H9 (cell line): ENCODE data around the gene SLC25A25. TPM values are rescaled to one million over a fixed set of nuclear protein-coding genes. Genes with fewer than 3 reads are reported as not detected.

Experiments used
- DNase-seq: peaks from one replicate; pipeline ENCODE4 v3.0.0-alpha.2; 2017
- H2AFZ ChIP-seq: one replicate; pipeline ENCODE4 v1.6.1; 2013; ENCODE audit warnings: mild to moderate bottlenecking, low read length, control low read depth, moderate library complexity
- H2AK5ac ChIP-seq: 2 replicates; pipeline ENCODE4 v1.6.1; 2013; ENCODE audit warnings: low read length, control low read depth, mixed read lengths; ENCODE audit not compliant: insufficient read length
- H2BK120ac ChIP-seq: one replicate; pipeline ENCODE4 v1.6.1; 2013; ENCODE audit warnings: low read depth, mild to moderate bottlenecking, low read length, control low read depth, inconsistent platforms; ENCODE audit not compliant: poor library complexity, severe bottlenecking
- H2BK12ac ChIP-seq: 2 replicates; pipeline ENCODE4 v1.6.1; 2013; ENCODE audit warnings: low read length, control low read depth, mixed read lengths, low read depth; ENCODE audit not compliant: insufficient read length
- H2BK15ac ChIP-seq: 2 replicates; pipeline ENCODE4 v1.6.1; 2013; ENCODE audit warnings: low read depth, low read length, control low read depth
- H2BK20ac ChIP-seq: one replicate; pipeline ENCODE4 v1.6.1; 2013; ENCODE audit warnings: low read depth, mild to moderate bottlenecking, low read length, control low read depth, inconsistent platforms; ENCODE audit not compliant: poor library complexity, severe bottlenecking
- H2BK5ac ChIP-seq: 2 replicates; pipeline ENCODE4 v1.6.1; 2013; ENCODE audit warnings: low read length, control low read depth, mixed read lengths; ENCODE audit not compliant: insufficient read length
- H3K14ac ChIP-seq: 2 replicates; pipeline ENCODE4 v1.6.1; 2013; ENCODE audit warnings: low read length, control low read depth; ENCODE audit not compliant: insufficient read depth
- H3K18ac ChIP-seq: 2 replicates; pipeline ENCODE4 v1.6.1; 2013; ENCODE audit warnings: low read depth, mild to moderate bottlenecking, mixed read lengths, low read length, control low read depth; ENCODE audit not compliant: insufficient read length
- H3K23ac ChIP-seq: 2 replicates; pipeline ENCODE4 v1.6.1; 2013; ENCODE audit warnings: low read length, control low read depth, mixed read lengths, low read depth; ENCODE audit not compliant: insufficient read length
- H3K23me2 ChIP-seq: 2 replicates; pipeline ENCODE4 v1.6.1; 2013; ENCODE audit warnings: low read depth, mild to moderate bottlenecking, mixed read lengths, low read length, control low read depth; ENCODE audit not compliant: insufficient read length, poor library complexity, severe bottlenecking
- H3K27ac ChIP-seq: 2 replicates; pipeline ENCODE4 v1.5.1; 2013; ENCODE audit warnings: low read length, control low read depth, mixed read lengths, low read depth; ENCODE audit not compliant: insufficient read length
- H3K27me3 ChIP-seq: 2 replicates; pipeline ENCODE4 v1.6.1; 2013; ENCODE audit warnings: low read length, control low read depth, inconsistent platforms; ENCODE audit not compliant: insufficient read depth
- H3K4ac ChIP-seq: 2 replicates; pipeline ENCODE4 v1.6.1; 2013; ENCODE audit warnings: low read depth, mild to moderate bottlenecking, control low read depth, inconsistent platforms, low read length, moderate library complexity
- H3K4me1 ChIP-seq: 2 replicates; pipeline ENCODE4 v1.6.1; 2013; ENCODE audit warnings: low read length, control low read depth, inconsistent platforms; ENCODE audit not compliant: insufficient read depth
- H3K4me2 ChIP-seq: 2 replicates; pipeline ENCODE4 v1.6.1; 2013; ENCODE audit warnings: low read length, control low read depth, mixed read lengths; ENCODE audit not compliant: insufficient read length, insufficient read depth
- H3K56ac ChIP-seq: 2 replicates; pipeline ENCODE4 v1.6.1; 2013; ENCODE audit warnings: low read depth, mild to moderate bottlenecking, mixed read lengths, low read length, control low read depth; ENCODE audit not compliant: insufficient read length
- H3K79me1 ChIP-seq: 2 replicates; pipeline ENCODE4 v1.6.1; 2013; ENCODE audit warnings: low read depth, mild to moderate bottlenecking, moderate library complexity, low read length, control low read depth, inconsistent platforms; ENCODE audit not compliant: insufficient read depth, poor library complexity, severe bottlenecking
- H3K79me2 ChIP-seq: 2 replicates; pipeline ENCODE4 v1.6.1; 2013; ENCODE audit warnings: low read length, control low read depth, inconsistent platforms; ENCODE audit not compliant: insufficient read depth
- H3K9ac ChIP-seq: 2 replicates; pipeline ENCODE4 v1.6.1; 2013; ENCODE audit warnings: low read length, control low read depth, mixed read lengths; ENCODE audit not compliant: insufficient read length; ENCODE audit errors: extremely low read depth
- H3K9me3 ChIP-seq: one replicate; pipeline ENCODE4 v1.6.1; 2013; ENCODE audit warnings: low read depth, low read length, inconsistent platforms; ENCODE audit not compliant: control insufficient read depth
- H3T11ph ChIP-seq: one replicate; pipeline ENCODE4 v1.6.1; 2013; ENCODE audit warnings: mild to moderate bottlenecking, low read length, control low read depth, inconsistent platforms
- H4K20me1 ChIP-seq: one replicate; pipeline ENCODE4 v1.6.1; 2013; ENCODE audit not compliant: control insufficient read depth, insufficient read length, insufficient read depth
- H4K5ac ChIP-seq: 2 replicates; pipeline ENCODE4 v1.6.1; 2013; ENCODE audit warnings: low read depth, mild to moderate bottlenecking, mixed read lengths, low read length, control low read depth; ENCODE audit not compliant: insufficient read length
- H4K8ac ChIP-seq: replicated peaks from 2 replicates; pipeline ENCODE4 v1.6.1; 2013; ENCODE audit warnings: low read length, control low read depth, mixed read lengths, low read depth; ENCODE audit not compliant: insufficient read length
- H4K91ac ChIP-seq: 2 replicates; pipeline ENCODE4 v1.6.1; 2013; ENCODE audit warnings: low read depth, mild to moderate bottlenecking, moderate library complexity, mixed read lengths, low read length, control low read depth; ENCODE audit not compliant: insufficient read length
- H3K27ac Mint-ChIP-seq, 3 experiments: 2 replicates in 2 of 3; 3 replicates in 1 of 3; pipeline ENCODE4 v1.8.0; 2020 to 2021; ENCODE audit warnings: mixed read lengths in 3 of 3, mild to moderate bottlenecking in 1 of 3, moderate library complexity in 1 of 3
- H3K27me3 Mint-ChIP-seq: 2 replicates; pipeline ENCODE4 v1.8.0; 2021; ENCODE audit warnings: low read depth, mild to moderate bottlenecking, moderate library complexity, mixed read lengths
- H3K36me3 Mint-ChIP-seq, 3 experiments: 2 replicates in 2 of 3; 3 replicates in 1 of 3; pipeline ENCODE4 v1.8.0; 2020 to 2021; ENCODE audit warnings: low read depth in 3 of 3, mixed read lengths in 3 of 3; ENCODE audit not compliant: insufficient read depth in 1 of 3
- H3K4me1 Mint-ChIP-seq, 2 experiments: 2 replicates each; pipeline ENCODE4 v1.8.0; 2020; ENCODE audit warnings: mixed read lengths in 2 of 2
- H3K4me3 Mint-ChIP-seq, 2 experiments: 2 replicates in 1 of 2; 3 replicates in 1 of 2; pipeline ENCODE4 v1.8.0; 2020 to 2021; ENCODE audit warnings: mild to moderate bottlenecking in 2 of 2, mixed read lengths in 2 of 2, moderate library complexity in 1 of 2
- H3K9me3 Mint-ChIP-seq, 2 experiments: 2 replicates in 1 of 2; 3 replicates in 1 of 2; pipeline ENCODE4 v1.8.0; 2020; ENCODE audit warnings: mild to moderate bottlenecking in 2 of 2, mixed read lengths in 2 of 2, moderate library complexity in 1 of 2
- WGBS: extraction: QIAGEN DNeasy Blood & Tissue Kit; methylation state at CpG from one replicate; pipeline ENCODE4 v1.1.7; 2013; ENCODE audit warnings: missing lambda C conversion rate, low lambda C conversion rate, mixed read lengths; ENCODE audit not compliant: insufficient read length; ENCODE audit errors: extremely low coverage; 5-methylcytosine and 5-hydroxymethylcytosine counted together
- total RNA-seq: library from RNA; stranded (reverse); gene quantifications from 2 replicates; pipeline ENCODE4 v1.2.1, GENCODE V29; 2021
- TF ChIP-seq, protein P1 (sequence below): fragments of 200-600 bp; sonication (generic); conservative IDR thresholded peaks from 3 replicates; pipeline ENCODE4 v1.8.0; 2021; ENCODE audit warnings: antibody characterized with exemption, mild to moderate bottlenecking

Gene SLC25A25
- total RNA-seq, 1 experiment from 2014 or later = 16.9 TPM

- no peaks in the 10 kb centered on the region for H4K20me1 ChIP-seq
- H3K36me3 Mint-ChIP-seq = no peaks in the 10 kb centered on the region
- H2AK5ac ChIP-seq = no peak within 1 kb of the TSS
- H3K9me3 ChIP-seq = no peaks in the 10 kb centered on the region
- H3K4me2 ChIP-seq = no peak within 1 kb of the TSS
- DNase-seq = peak; percentile 22
- TF ChIP-seq, protein P1, sequence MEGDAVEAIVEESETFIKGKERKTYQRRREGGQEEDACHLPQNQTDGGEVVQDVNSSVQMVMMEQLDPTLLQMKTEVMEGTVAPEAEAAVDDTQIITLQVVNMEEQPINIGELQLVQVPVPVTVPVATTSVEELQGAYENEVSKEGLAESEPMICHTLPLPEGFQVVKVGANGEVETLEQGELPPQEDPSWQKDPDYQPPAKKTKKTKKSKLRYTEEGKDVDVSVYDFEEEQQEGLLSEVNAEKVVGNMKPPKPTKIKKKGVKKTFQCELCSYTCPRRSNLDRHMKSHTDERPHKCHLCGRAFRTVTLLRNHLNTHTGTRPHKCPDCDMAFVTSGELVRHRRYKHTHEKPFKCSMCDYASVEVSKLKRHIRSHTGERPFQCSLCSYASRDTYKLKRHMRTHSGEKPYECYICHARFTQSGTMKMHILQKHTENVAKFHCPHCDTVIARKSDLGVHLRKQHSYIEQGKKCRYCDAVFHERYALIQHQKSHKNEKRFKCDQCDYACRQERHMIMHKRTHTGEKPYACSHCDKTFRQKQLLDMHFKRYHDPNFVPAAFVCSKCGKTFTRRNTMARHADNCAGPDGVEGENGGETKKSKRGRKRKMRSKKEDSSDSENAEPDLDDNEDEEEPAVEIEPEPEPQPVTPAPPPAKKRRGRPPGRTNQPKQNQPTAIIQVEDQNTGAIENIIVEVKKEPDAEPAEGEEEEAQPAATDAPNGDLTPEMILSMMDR = no peak
- no peak within 1 kb of the TSS for H3K4ac ChIP-seq
- no CpG with 5 or more reads among the region's 9 CpGs for WGBS
- H4K91ac ChIP-seq = no peak within 1 kb of the TSS
- H3T11ph ChIP-seq = no peak within 1 kb of the TSS
- no peak within 1 kb of the TSS for H3K18ac ChIP-seq
- H3K14ac ChIP-seq = no peak within 1 kb of the TSS
- H2BK15ac ChIP-seq = no peak within 1 kb of the TSS
- H3K79me2 ChIP-seq = no peaks in the 10 kb centered on the region
- H4K5ac ChIP-seq = no peak within 1 kb of the TSS
- peaks cover 11 to 18% of the 10 kb centered on the region in 2 experiments for H3K4me1 Mint-ChIP-seq
- no peaks in the 10 kb centered on the region for H3K79me1 ChIP-seq
- no peak within 1 kb of the TSS for H2BK5ac ChIP-seq
- H3K56ac ChIP-seq = no peak within 1 kb of the TSS
- no peak within 1 kb of the TSS for H2AFZ ChIP-seq
- no peak within 1 kb of the TSS; a peak in 2 of 5 replicates for H3K4me3 Mint-ChIP-seq
- no peak within 1 kb of the TSS for H4K8ac ChIP-seq
- no peak within 1 kb of the TSS for H3K27ac ChIP-seq
- no peak within 1 kb of the TSS for H2BK20ac ChIP-seq
- H2BK120ac ChIP-seq = no peak within 1 kb of the TSS
- no peaks in the 10 kb centered on the region for H3K4me1 ChIP-seq
- H2BK12ac ChIP-seq = no peak within 1 kb of the TSS
- peaks cover 10% of the 10 kb centered on the region for H3K27me3 Mint-ChIP-seq
- H3K27me3 ChIP-seq = no peaks in the 10 kb centered on the region
- H3K27ac Mint-ChIP-seq = peak within 1 kb of the TSS in 2 of 3 experiments; percentile 28 to 48; a peak in 2 of 7 replicates
- H3K9me3 Mint-ChIP-seq = no peaks in the 10 kb centered on the region
- H3K9ac ChIP-seq = no peak within 1 kb of the TSS
- H3K23ac ChIP-seq = no peak within 1 kb of the TSS
- no peaks in the 10 kb centered on the region for H3K23me2 ChIP-seq
These were observed 81.1 kb downstream of the SLC25A25 start, which contains the start of gene LCN2 for GRCh38 chr9:128149001-128149701. Gene LCN2 (plus strand): TSS chr9:128149453. CDS start chr9:128149526, 73 bp downstream.
